A673 (cell line): ENCODE data around the gene LETMD1.

ENCODE experiments used
- EZH2 ChIP-seq: fragments of 200-600 bp; sonication (generic); IDR thresholded peaks from 2 replicates; pipeline ENCODE4 v1.6.1; 2017; ENCODE audit warnings: borderline replicate concordance, low read depth, mild to moderate bottlenecking, mixed read lengths, antibody characterized with exemption, low read length; ENCODE audit not compliant: poor library complexity, severe bottlenecking
- TF ChIP-seq, protein P1 (sequence below): fragments of 300-800, 200-600 bp; sonication (generic); conservative IDR thresholded peaks from 2 replicates; pipeline ENCODE4 v1.5.1; 2017; ENCODE audit warnings: low read depth, mild to moderate bottlenecking, antibody characterized with exemption, low read length, moderate library complexity, mixed read lengths

DNA sequence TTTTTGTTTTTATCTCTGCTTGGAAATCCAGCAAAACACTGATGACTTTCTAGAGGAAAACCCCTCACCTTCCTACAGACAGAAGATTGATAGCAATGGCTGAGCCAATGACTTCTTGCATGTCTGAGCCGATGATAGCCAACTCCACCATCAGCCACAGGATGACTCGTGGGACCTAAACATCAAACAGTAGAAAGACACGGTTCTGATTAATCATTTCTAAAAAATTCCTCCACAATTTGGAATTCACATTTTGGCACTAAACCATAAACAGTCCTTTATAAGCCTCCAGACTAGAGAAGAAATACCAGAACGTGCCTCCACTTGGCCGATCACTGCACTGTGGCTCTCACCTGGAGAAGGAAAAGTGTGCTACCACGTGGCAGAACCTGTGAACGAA is 47.9 kb upstream of the LETMD1 start:
- TF ChIP-seq, protein P1, sequence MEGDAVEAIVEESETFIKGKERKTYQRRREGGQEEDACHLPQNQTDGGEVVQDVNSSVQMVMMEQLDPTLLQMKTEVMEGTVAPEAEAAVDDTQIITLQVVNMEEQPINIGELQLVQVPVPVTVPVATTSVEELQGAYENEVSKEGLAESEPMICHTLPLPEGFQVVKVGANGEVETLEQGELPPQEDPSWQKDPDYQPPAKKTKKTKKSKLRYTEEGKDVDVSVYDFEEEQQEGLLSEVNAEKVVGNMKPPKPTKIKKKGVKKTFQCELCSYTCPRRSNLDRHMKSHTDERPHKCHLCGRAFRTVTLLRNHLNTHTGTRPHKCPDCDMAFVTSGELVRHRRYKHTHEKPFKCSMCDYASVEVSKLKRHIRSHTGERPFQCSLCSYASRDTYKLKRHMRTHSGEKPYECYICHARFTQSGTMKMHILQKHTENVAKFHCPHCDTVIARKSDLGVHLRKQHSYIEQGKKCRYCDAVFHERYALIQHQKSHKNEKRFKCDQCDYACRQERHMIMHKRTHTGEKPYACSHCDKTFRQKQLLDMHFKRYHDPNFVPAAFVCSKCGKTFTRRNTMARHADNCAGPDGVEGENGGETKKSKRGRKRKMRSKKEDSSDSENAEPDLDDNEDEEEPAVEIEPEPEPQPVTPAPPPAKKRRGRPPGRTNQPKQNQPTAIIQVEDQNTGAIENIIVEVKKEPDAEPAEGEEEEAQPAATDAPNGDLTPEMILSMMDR, result no peak
- TF ChIP-seq EZH2, result no peak
